Measurements from ENCODE around the gene CUL9.

The CUL9 gene

GRCh38 chr6:43267619-43268354, 85.8 kb downstream of the CUL9 start:
- ATAC-seq = no peak
- no peak for TF ChIP-seq RARB (CRISPR knock-in tag; IDR thresholded peaks at IDR 0.05)
- no peak for TF ChIP-seq PATZ1 (CRISPR knock-in tag; IDR thresholded peaks at IDR 0.05; ENCODE audit: borderline replicate concordance)
- no peak for TF ChIP-seq ZNF8 (CRISPR knock-in tag; IDR thresholded peaks at IDR 0.05)
- TF ChIP-seq CSDC2 (CRISPR knock-in tag; IDR thresholded peaks at IDR 0.05) = no peak
- no peak for TF ChIP-seq ZFP30 (CRISPR knock-in tag; IDR thresholded peaks at IDR 0.05)
- no peak for TF ChIP-seq POU6F1 (CRISPR knock-in tag; IDR thresholded peaks at IDR 0.05; ENCODE audit: borderline replicate concordance, low read depth)
- no peak for TF ChIP-seq PPARA (CRISPR knock-in tag; IDR thresholded peaks at IDR 0.05; ENCODE audit: borderline replicate concordance)
- TF ChIP-seq TCF4 (CRISPR knock-in tag; IDR thresholded peaks at IDR 0.05; ENCODE audit: borderline replicate concordance) = no peak
- TF ChIP-seq ZNF70 (CRISPR knock-in tag; IDR thresholded peaks at IDR 0.05) = no peak
- no peak for TF ChIP-seq TSHZ2 (CRISPR knock-in tag; IDR thresholded peaks at IDR 0.05)
- no peak for TF ChIP-seq ISL1 (CRISPR knock-in tag; IDR thresholded peaks at IDR 0.05)

GRCh38 chr6:43268355-43268700, 86.3 kb downstream of the CUL9 start:
- no peak for ATAC-seq

More at GRCh38 chr6:43268355-43268700, 86.3 kb downstream of the CUL9 start:
- no peak for TF ChIP-seq TCF4 (CRISPR knock-in tag; IDR thresholded peaks at IDR 0.05; ENCODE audit: borderline replicate concordance)
- TF ChIP-seq PATZ1 (CRISPR knock-in tag; IDR thresholded peaks at IDR 0.05; ENCODE audit: borderline replicate concordance) = no peak
- no peak for TF ChIP-seq POU6F1 (CRISPR knock-in tag; IDR thresholded peaks at IDR 0.05; ENCODE audit: borderline replicate concordance, low read depth)
- no peak for TF ChIP-seq OSR1 (CRISPR knock-in tag; IDR thresholded peaks at IDR 0.05)
- no peak for TF ChIP-seq ISL1 (CRISPR knock-in tag; IDR thresholded peaks at IDR 0.05)
- no peak for TF ChIP-seq ZFP30 (CRISPR knock-in tag; IDR thresholded peaks at IDR 0.05)
- no peak for TF ChIP-seq ESRRG (CRISPR knock-in tag; IDR thresholded peaks at IDR 0.05)
- no peak for TF ChIP-seq GLIS3 (CRISPR knock-in tag; IDR thresholded peaks at IDR 0.05)
- TF ChIP-seq ZNF8 (CRISPR knock-in tag; IDR thresholded peaks at IDR 0.05) = no peak
- TF ChIP-seq CSRNP3 (CRISPR knock-in tag; IDR thresholded peaks at IDR 0.05) = no peak
- TF ChIP-seq TSHZ2 (CRISPR knock-in tag; IDR thresholded peaks at IDR 0.05) = no peak
